CD4-positive, alpha-beta T cell treated with Interleukin-15 for 1 hour (primary cell): Measurements from ENCODE around the gene RAP1B.
"Not testable (repeated sequence)": the region's sequence is repeated elsewhere in the genome, so short reads cannot be mapped to it uniquely, and the experiment has no call there.

Experiments
- DNase-seq: peaks from one replicate; pipeline ENCODE4 v3.0.0-alpha.2; 2020

Gene RAP1B

GRCh38 chr12:68637439-68637838 lies 26.7 kb downstream of the RAP1B start:
- not testable (repeated sequence) for DNase-seq

- no peak for DNase-seq
These were observed 27.5 kb downstream of the RAP1B start for GRCh38 chr12:68638171-68638570.

- no peak for DNase-seq
These were observed 28.2 kb downstream of the RAP1B start for GRCh38 chr12:68638721-68639395.

- DNase-seq, result no peak
These were observed 28.7 kb downstream of the RAP1B start for GRCh38 chr12:68639396-68639767.

GRCh38 chr12:68641138-68641537 lies 30.4 kb downstream of the RAP1B start:
- peak; percentile 26 for DNase-seq

- DNase-seq, result no peak
These were observed 35.8 kb downstream of the RAP1B start for GRCh38 chr12:68646484-68646883.

GRCh38 chr12:68647507-68647906 lies 36.8 kb downstream of the RAP1B start:
- no peak for DNase-seq

GRCh38 chr12:68648179-68648578 lies 37.5 kb downstream of the RAP1B start:
- no peak for DNase-seq

GRCh38 chr12:68665016-68665569 lies 54.4 kb downstream of the RAP1B start:
- no peak for DNase-seq

- DNase-seq, result no peak
These were observed 56.6 kb downstream of the RAP1B start for GRCh38 chr12:68667291-68667690.

- no peak for DNase-seq
These were observed 57.2 kb downstream of the RAP1B start for GRCh38 chr12:68667896-68668295.

- no peak for DNase-seq
These were observed 60.5 kb downstream of the RAP1B start for GRCh38 chr12:68671179-68671578.

GRCh38 chr12:68673788-68674187 lies 63.1 kb downstream of the RAP1B start:
- DNase-seq, result no peak

GRCh38 chr12:68674376-68674775 lies 63.7 kb downstream of the RAP1B start:
- no peak for DNase-seq

- peak; percentile 71 for DNase-seq
These were observed 64.6 kb downstream of the RAP1B start for GRCh38 chr12:68675101-68675842.

- not testable (repeated sequence) for DNase-seq
These were observed 66.2 kb downstream of the RAP1B start for GRCh38 chr12:68676854-68677253.

- no peak for DNase-seq
These were observed 75.5 kb downstream of the RAP1B start for GRCh38 chr12:68686262-68686594.

- peak; percentile 97 for DNase-seq
These were observed 76.2 kb downstream of the RAP1B start, which contains the start of gene NUP107 for GRCh38 chr12:68686595-68687521. NUP107 (plus strand) TSS chr12:68686978; CDS start chr12:68687066, 88 bp downstream.

GRCh38 chr12:68695454-68695853 lies 84.8 kb downstream of the RAP1B start:
- no peak for DNase-seq

GRCh38 chr12:68699486-68699885 lies 88.8 kb downstream of the RAP1B start:
- no peak for DNase-seq
